SK-N-SH treated with all-trans-retinoic acid at 6 μM for 48 hours (cell line): ENCODE results near the gene CHAF1A.
A peak's percentile ranks its signal among the peaks of the same experiment; 100 is the strongest.

Source experiments
- ATAC-seq: fragments of 200-7000 bp; cut with Tn5 transposase; 3 replicates; pipeline ENCODE4 v1.9.1; 2020; ENCODE audit warnings: mild to moderate bottlenecking, moderate library complexity
- ARNTL ChIP-seq: fragments of 450-650 bp; formaldehyde crosslinking; IDR thresholded peaks from 2 replicates; pipeline ENCODE4 v1.5.0; 2020; ENCODE audit warnings: low read depth, mild to moderate bottlenecking, moderate library complexity, borderline replicate concordance
- CREB5 ChIP-seq: fragments of 250-450 bp; sonication (Bioruptor Pico); IDR thresholded peaks from 2 replicates; pipeline ENCODE4 v1.5.1; 2020; ENCODE audit warnings: low read depth, mild to moderate bottlenecking, moderate library complexity
- CSDC2 ChIP-seq: fragments of 250-450 bp; sonication (Bioruptor Pico); IDR thresholded peaks from 2 replicates; pipeline ENCODE4 v1.5.0; 2020; ENCODE audit warnings: mild to moderate bottlenecking, moderate library complexity
- OSR1 ChIP-seq: fragments of 250-450 bp; sonication (Bioruptor Pico); IDR thresholded peaks from 2 replicates; pipeline ENCODE4 v1.8.0; 2022; ENCODE audit warnings: moderate library complexity, mild to moderate bottlenecking, inconsistent platforms
- SNAI2 ChIP-seq: fragments of 250-450 bp; sonication (Bioruptor Pico); IDR thresholded peaks from 2 replicates; pipeline ENCODE4 v1.5.0; 2020; ENCODE audit warnings: mild to moderate bottlenecking, moderate library complexity
- TCF4 ChIP-seq: fragments of 250-450 bp; sonication (Bioruptor Pico); IDR thresholded peaks from 2 replicates; pipeline ENCODE4 v1.8.0; 2021; ENCODE audit warnings: mild to moderate bottlenecking, moderate library complexity, borderline replicate concordance
- TSHZ2 ChIP-seq: fragments of 250-450 bp; sonication (Bioruptor Pico); IDR thresholded peaks from 2 replicates; pipeline ENCODE4 v1.5.0; 2020; ENCODE audit warnings: mild to moderate bottlenecking, moderate library complexity
- ZFP3 ChIP-seq: fragments of 250-450 bp; sonication (Bioruptor Pico); IDR thresholded peaks from 2 replicates; pipeline ENCODE4 v1.5.0; 2020; ENCODE audit warnings: mild to moderate bottlenecking, moderate library complexity
- ZFP30 ChIP-seq: fragments of 450-650 bp; formaldehyde crosslinking; IDR thresholded peaks from 2 replicates; pipeline ENCODE4 v1.5.0; 2022; ENCODE audit warnings: mild to moderate bottlenecking, moderate library complexity
- TF ChIP-seq, protein P1 (sequence below): fragments of 250-450 bp; sonication (Bioruptor Pico); IDR thresholded peaks from 2 replicates; pipeline ENCODE4 v1.8.0; 2020; ENCODE audit warnings: mild to moderate bottlenecking, moderate library complexity, borderline replicate concordance

The CHAF1A gene

DNA sequence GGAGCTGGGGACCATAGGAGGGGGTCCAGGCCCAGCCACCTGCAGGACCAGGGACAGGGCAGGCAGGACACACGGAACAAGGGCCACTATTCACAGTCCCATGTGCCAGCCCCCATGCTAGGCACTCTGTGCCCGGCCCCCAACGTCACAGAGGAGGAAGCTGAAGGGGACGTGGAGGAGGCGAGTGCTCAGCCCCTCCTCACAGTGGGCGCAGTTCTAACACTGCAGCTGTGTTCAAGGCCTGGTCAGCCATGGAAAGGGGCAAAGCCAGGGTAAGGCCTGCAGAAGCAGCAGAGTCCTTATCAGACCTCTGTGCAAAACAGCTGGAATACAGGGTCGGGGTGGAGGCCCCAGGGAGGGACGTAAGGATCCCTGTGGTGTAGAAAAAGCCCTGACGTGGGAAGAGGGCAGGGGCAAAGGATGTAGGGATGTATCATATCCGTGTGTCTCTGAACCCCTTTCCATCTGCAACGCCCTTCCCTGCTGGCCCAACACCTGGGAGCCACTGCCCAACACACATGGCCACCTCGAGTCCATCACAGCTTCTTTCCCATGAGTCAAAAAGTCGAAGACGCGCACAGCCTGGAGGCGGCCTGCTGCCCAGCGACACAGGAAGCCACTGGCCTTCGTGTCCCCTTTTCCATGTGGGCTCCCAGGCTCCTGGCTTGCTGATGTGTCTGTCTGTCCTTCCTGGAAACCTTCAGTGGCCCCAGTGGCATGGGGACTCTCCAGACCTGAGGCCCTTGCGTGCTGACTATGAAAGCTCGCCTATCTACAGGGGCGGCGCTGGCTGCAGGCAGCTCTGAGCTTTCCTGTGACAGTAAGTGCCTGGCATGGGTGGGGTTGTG, 30.1 kb upstream of the CHAF1A start (continued):
- TF ChIP-seq, protein P1, sequence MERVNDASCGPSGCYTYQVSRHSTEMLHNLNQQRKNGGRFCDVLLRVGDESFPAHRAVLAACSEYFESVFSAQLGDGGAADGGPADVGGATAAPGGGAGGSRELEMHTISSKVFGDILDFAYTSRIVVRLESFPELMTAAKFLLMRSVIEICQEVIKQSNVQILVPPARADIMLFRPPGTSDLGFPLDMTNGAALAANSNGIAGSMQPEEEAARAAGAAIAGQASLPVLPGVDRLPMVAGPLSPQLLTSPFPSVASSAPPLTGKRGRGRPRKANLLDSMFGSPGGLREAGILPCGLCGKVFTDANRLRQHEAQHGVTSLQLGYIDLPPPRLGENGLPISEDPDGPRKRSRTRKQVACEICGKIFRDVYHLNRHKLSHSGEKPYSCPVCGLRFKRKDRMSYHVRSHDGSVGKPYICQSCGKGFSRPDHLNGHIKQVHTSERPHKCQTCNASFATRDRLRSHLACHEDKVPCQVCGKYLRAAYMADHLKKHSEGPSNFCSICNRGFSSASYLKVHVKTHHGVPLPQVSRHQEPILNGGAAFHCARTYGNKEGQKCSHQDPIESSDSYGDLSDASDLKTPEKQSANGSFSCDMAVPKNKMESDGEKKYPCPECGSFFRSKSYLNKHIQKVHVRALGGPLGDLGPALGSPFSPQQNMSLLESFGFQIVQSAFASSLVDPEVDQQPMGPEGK (CRISPR knock-in tag) = no peak

DNA sequence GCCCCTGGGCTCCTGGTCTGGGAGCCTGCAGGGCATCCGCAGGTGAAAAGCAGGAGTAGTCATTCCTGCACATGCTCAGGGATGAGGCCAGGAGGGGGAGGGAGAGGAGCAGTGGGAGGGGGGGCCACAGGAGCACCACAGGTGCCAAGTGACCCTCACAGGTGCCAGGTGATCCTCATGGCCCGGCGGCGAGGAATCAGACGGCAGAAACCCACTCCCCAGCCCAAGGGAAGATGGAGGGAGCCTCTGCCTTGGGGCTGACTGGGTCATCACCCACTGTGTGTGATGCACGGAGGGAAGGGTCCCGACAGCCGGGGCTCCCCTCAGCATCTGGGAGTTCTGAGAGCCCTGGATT, 29.4 kb upstream of the CHAF1A start:
- no peak for ATAC-seq
- TF ChIP-seq TCF4 = no peak
- TF ChIP-seq TSHZ2 (CRISPR knock-in tag) = no peak
- TF ChIP-seq CSDC2 (CRISPR knock-in tag) = no peak
- TF ChIP-seq, all 23 proteins: peak for 0

DNA sequence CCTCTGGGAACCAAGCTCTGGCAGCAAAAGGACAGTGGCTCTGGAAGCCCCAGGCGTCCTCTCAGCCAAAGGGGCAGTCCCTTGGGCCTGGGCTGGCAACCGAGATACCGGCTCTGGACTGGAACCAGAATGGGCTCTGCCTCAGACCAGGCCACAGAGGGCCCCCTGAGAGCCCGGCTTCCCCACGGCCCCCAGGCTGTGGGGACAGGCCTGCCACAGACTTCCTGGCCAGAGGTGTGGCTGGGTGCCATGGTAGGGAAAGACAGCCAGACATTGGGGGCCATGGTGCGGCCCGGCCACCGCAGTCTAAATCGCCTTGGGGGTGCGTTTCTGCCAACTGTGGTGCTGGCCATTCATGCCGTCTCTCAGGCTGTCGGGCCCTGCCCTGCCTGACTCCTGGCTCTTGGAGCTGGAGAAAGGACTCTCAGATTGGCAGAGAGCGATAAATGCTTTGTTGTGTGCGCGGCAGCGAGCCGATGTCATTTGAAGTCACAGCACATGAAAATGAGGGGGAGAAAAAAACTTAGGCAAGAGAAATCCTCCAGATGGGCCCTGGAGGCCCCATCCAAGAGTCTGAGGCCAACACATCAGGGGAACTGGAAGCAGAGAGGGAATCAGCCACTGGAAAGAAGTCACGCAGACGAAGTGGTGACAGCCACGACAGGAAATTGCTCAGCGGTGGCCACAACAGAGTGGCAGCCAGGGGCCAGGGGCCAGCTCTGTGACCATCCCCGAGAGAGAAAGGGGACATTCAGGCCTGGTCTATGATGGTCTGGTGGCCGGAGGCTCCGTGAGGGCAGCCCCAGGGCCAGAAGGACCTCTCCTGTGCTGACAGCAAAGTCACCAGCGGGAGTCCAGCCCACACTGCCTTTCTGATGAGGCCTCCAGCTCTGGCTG, 28.6 kb upstream of the CHAF1A start:
- no peak for TF ChIP-seq TSHZ2 (CRISPR knock-in tag)
- TF ChIP-seq ZFP3 = no peak
- no peak for TF ChIP-seq CREB5
- TF ChIP-seq ARNTL (CRISPR knock-in tag) = no peak
- TF ChIP-seq, all 23 proteins: peak for 0

DNA sequence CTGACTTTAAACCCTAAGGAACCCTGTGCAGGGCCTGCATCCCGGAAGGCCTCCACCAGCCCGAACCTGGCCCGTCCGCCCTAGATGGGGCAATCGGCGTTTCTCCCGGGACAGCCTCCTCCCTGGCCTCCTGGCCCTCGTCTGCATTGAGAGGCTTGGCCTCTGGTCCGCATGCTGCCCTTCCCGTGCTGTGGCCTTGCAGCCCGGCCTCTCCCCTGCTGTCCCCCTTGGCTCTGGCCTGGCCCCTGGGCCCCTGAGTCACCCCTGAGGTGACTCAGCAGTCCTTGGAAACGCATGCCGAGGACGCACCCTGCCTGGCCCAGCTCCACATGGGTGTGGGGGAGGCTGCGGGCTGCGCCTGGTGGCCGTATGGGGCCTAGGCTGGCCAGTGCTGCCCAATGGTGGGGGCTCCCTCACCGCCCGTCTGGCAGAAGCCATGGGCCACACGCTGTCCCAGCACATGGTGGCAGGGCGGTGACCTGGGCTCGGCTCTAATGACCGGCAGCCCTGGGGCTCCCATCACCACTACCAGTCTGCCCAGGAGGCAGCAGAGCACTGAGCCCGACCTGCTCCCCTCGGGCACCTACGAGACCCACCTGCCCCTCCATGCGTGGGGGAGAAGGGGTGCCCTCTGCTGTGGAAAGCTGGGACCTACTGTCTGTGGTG, 27.8 kb upstream of the CHAF1A start:
- peak; percentile 71 for ATAC-seq
- 0 out of 2 replicates have a peak, but pooled peaks have one; percentile 54 for TF ChIP-seq ZFP3
- TF ChIP-seq OSR1 (CRISPR knock-in tag) = no peak

More for the DNA sequence above, 28.6 kb upstream of the CHAF1A start:
- no peak for ATAC-seq

DNA sequence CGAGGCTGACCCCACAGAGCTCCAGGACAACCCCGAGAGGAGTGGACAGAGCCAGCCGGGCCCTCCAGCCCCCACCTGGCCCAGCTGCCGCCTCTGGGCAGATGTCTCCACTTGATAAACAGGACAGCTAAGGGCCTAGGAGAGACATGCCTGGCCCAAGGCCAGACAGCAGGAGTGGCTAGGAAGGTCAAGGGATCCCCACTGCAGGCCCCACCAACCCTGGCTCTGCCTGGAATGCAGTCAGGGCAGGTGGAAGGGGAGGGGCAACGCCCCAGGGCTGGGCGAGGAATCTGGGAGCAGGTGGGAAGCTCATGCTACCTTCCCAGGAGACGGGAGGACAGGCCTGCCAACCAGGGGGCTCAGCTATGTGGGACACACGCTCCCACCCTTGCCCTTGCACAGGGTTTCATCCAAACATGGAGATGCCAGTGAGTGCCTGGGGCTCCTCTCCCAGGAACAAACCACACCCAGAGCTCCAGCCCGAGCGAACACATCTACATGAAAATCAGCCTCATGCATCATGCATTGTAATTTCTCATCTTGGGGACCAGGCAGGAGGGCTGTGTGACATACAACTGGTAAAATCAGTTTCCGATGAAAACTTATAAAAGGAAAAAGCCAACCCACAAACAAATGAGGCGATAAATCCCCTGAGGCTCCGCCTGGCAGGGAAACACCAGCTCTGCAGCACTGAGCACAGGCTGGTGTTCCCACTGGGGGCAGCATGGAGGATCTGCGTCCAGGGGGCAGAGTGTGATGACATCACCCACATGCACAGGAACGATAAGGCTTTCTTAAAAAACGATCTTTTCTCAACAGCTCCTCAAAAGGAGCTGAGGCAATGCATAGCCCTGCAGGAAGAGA, 27.0 kb upstream of the CHAF1A start:
- ATAC-seq = peak; percentile 65
- TF ChIP-seq SNAI2 (CRISPR knock-in tag) (no peak), ZFP3 (no peak), ZFP30 (CRISPR knock-in tag) (no peak), TCF4 (no peak), CREB5 (no peak), TSHZ2 (CRISPR knock-in tag) (no peak), ARNTL (CRISPR knock-in tag) (no peak), OSR1 (CRISPR knock-in tag) (no peak)
- TF ChIP-seq, protein P1 (CRISPR knock-in tag) = no peak
